Progenitor cell of endocrine pancreas (in vitro differentiated cells): ENCODE data around the gene ACOT8. TPM values are rescaled to one million over a fixed set of nuclear protein-coding genes. Genes with fewer than 3 reads are reported as not detected.

Experiments
- DNase-seq: peaks from one replicate; pipeline ENCODE4 v3.0.0; 2021; ENCODE audit warnings: low spot score; ENCODE audit not compliant: unreplicated experiment
- H3K27ac Mint-ChIP-seq: 2 replicates; pipeline ENCODE4 v1.8.0; 2021; ENCODE audit warnings: mild to moderate bottlenecking, moderate library complexity, mixed read lengths
- H3K27me3 Mint-ChIP-seq: 2 replicates; pipeline ENCODE4 v1.8.0; 2021; ENCODE audit warnings: mixed read lengths
- H3K36me3 Mint-ChIP-seq: 2 replicates; pipeline ENCODE4 v1.8.0; 2022; ENCODE audit warnings: mixed read lengths; ENCODE audit not compliant: insufficient read depth
- H3K4me1 Mint-ChIP-seq: 2 replicates; pipeline ENCODE4 v1.8.0; 2021; ENCODE audit warnings: low read depth, mixed read lengths
- H3K4me3 Mint-ChIP-seq: 2 replicates; pipeline ENCODE4 v1.8.0; 2021; ENCODE audit warnings: low read depth, mild to moderate bottlenecking, moderate library complexity, mixed read lengths
- H3K9me3 Mint-ChIP-seq: 2 replicates; pipeline ENCODE4 v1.8.0; 2021; ENCODE audit warnings: low read depth, mixed read lengths
- total RNA-seq: library from RNA; stranded (reverse); gene quantifications from 2 replicates; pipeline ENCODE4 v1.2.1, GENCODE V29; 2021
- TF ChIP-seq, protein P1 (sequence below): fragments of 200-600 bp; sonication (generic); IDR thresholded peaks from one replicate; pipeline ENCODE4 v1.5.0; 2021; ENCODE audit warnings: antibody characterized with exemption, mild to moderate bottlenecking; ENCODE audit not compliant: unreplicated experiment

ACOT8 gene
- total RNA-seq, 1 donor from 2014 or later = 23.0 TPM

DNA sequence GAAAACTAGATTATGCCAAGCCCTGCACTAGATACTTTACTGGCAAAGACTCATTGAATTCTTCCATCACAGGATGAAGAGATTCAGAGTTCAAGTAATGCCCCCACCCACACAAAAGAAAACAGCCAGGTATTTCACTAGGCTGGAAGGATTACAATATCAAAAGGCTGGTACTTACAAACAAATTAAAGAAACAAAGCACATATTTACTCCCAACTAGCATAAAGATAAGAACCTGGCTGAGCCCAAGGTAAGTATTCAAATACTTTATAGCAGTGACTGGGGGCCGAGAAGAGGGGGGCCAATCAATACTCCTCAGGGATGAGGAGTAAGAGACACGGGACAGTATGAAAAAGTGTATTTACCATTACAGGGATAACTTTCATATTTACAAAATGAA, 3.7 kb downstream of the ACOT8 start:
- no peaks in the 10 kb centered on the region for H3K9me3 Mint-ChIP-seq
- no peaks in the 10 kb centered on the region for H3K36me3 Mint-ChIP-seq
- TF ChIP-seq, protein P1, sequence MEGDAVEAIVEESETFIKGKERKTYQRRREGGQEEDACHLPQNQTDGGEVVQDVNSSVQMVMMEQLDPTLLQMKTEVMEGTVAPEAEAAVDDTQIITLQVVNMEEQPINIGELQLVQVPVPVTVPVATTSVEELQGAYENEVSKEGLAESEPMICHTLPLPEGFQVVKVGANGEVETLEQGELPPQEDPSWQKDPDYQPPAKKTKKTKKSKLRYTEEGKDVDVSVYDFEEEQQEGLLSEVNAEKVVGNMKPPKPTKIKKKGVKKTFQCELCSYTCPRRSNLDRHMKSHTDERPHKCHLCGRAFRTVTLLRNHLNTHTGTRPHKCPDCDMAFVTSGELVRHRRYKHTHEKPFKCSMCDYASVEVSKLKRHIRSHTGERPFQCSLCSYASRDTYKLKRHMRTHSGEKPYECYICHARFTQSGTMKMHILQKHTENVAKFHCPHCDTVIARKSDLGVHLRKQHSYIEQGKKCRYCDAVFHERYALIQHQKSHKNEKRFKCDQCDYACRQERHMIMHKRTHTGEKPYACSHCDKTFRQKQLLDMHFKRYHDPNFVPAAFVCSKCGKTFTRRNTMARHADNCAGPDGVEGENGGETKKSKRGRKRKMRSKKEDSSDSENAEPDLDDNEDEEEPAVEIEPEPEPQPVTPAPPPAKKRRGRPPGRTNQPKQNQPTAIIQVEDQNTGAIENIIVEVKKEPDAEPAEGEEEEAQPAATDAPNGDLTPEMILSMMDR = no peak
- H3K4me1 Mint-ChIP-seq = peaks cover 21% of the 10 kb centered on the region
- H3K4me3 Mint-ChIP-seq = no peak overlapping the region
- DNase-seq = no peak
- H3K27ac Mint-ChIP-seq = no peak overlapping the region
- H3K27me3 Mint-ChIP-seq = no peaks in the 10 kb centered on the region

DNA sequence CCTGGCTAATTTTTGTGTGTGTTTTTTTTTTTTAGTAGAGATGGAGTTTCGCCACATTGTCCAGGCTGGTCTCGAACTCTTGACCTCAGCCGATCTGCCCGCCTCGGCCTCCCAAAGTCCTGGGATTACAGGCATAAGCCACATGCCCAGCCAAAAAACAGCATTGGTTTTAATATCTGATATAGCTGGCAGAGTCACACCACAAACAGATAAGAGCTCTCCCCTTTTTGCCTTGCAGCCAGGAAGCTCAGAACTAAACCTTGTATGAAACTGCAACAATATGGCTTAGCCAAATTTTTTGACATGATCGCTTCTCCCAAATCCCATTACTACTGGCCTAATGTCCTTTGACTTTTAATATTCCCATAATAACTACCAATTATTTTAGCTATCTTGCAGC, 4.9 kb downstream of the ACOT8 start:
- Mint-ChIP-seq H3K4me3 (no peak overlapping the region), H3K4me1 (peaks cover 12% of the 10 kb centered on the region), H3K27me3 (no peaks in the 10 kb centered on the region), H3K9me3 (no peaks in the 10 kb centered on the region), H3K27ac (no peak overlapping the region), H3K36me3 (no peaks in the 10 kb centered on the region)
- DNase-seq = no peak
- TF ChIP-seq, protein P1 = no peak

DNA sequence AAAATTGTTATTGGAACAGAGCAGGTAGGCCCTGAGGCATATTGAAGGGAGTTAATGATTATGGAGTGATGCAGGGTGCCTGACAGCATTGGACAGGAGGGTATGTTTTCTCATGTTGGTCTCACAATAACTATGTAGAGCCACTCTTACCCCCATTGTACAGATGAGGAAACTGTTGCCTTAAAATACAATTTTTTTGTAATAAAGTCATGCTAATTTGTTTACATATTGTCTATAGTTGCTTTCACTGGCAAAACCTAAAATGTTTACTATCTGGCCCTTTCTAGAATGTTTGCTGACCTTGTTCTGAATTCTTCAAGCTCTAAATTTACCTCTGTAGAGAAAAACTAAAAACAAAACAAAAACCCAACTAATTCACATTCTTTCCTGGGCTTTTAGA, 5.7 kb downstream of the ACOT8 start:
- Mint-ChIP-seq H3K36me3 (no peaks in the 10 kb centered on the region), H3K27me3 (no peaks in the 10 kb centered on the region), H3K9me3 (no peaks in the 10 kb centered on the region), H3K4me3 (no peak overlapping the region), H3K4me1 (peaks cover 9% of the 10 kb centered on the region), H3K27ac (no peak overlapping the region)
- no peak for DNase-seq
- TF ChIP-seq, protein P1 = no peak

DNA sequence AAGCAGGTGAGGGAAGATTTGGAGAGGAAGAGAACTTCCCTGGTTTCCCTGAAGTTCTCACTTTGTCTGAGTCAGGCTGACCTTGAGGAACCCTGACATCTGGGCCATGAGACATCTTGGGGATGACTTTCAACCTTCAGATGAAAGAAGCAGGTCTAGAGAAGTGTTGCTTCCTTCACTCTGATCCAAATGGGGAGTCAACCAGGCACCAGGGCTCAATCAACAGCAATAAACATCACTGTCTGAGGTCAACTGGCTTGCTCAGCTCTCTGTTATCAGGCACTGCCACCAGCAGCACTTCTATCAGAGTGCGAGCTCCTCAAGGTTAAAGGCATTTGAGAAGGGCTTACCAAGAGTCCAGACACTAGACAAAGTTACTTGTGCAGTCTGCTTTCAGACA, 6.3 kb downstream of the ACOT8 start:
- Mint-ChIP-seq H3K27ac (no peak overlapping the region), H3K4me3 (no peak overlapping the region), H3K27me3 (no peaks in the 10 kb centered on the region), H3K36me3 (no peaks in the 10 kb centered on the region), H3K4me1 (peaks cover 7% of the 10 kb centered on the region), H3K9me3 (no peaks in the 10 kb centered on the region)
- TF ChIP-seq, protein P1 = no peak
- no peak for DNase-seq

DNA sequence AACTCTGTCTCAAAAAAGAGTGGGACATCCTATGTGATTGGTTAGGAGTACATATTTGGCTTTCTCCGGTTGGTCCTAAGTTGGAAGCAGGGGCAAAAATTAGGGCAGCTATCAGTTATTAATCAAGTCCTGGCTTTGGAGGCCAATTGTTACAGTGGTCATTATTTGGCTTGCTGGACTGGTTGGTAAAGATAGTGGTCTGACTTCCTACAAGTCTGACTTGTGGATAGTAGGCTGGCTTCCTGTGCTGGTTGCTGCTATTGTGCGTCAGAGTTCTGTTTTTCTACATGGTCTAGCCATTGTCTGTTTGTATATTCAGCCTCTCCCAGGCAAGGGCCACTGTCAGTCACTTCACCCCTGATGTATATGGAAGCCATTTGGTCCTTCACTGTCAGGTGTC, 7.0 kb downstream of the ACOT8 start:
- Mint-ChIP-seq H3K4me1 (peaks cover 7% of the 10 kb centered on the region), H3K27me3 (no peaks in the 10 kb centered on the region), H3K27ac (no peak overlapping the region), H3K4me3 (no peak overlapping the region), H3K9me3 (no peaks in the 10 kb centered on the region), H3K36me3 (no peaks in the 10 kb centered on the region)
- no peak for DNase-seq
- TF ChIP-seq, protein P1 = no peak
